Endodermal cell (in vitro differentiated cells): ENCODE measurements around the gene TRMT44. TPM values are rescaled to one million over a fixed set of nuclear protein-coding genes. Genes with fewer than 3 reads are reported as not detected.
"Not testable (repeated sequence)": the region's sequence is repeated elsewhere in the genome, so short reads cannot be mapped to it uniquely, and the experiment has no call there.

Source experiments
- DNase-seq: peaks from one replicate; pipeline ENCODE4 v3.0.0-alpha.2; 2017
- H3K27ac ChIP-seq: 2 replicates; pipeline ENCODE4 v1.5.1; 2013; ENCODE audit warnings: mild to moderate bottlenecking, low read depth, low read length, moderate library complexity
- H3K27me3 ChIP-seq: 2 replicates; pipeline ENCODE4 v1.6.1; 2013; ENCODE audit warnings: mild to moderate bottlenecking, low read length, moderate library complexity; ENCODE audit not compliant: insufficient read depth, control insufficient read depth, poor library complexity, severe bottlenecking
- H3K36me3 ChIP-seq: 2 replicates; pipeline ENCODE4 v1.7.0; 2013; ENCODE audit warnings: mild to moderate bottlenecking, low read length, moderate library complexity; ENCODE audit not compliant: control insufficient read depth, insufficient read depth
- H3K4me1 ChIP-seq: one replicate; pipeline ENCODE4 v1.7.0; 2013; ENCODE audit warnings: low read length; ENCODE audit not compliant: control insufficient read depth, insufficient read depth
- H3K4me3 ChIP-seq: 2 replicates; pipeline ENCODE4 v1.5.1; 2013; ENCODE audit warnings: mild to moderate bottlenecking, low read length, moderate library complexity
- H3K9ac ChIP-seq: 2 replicates; pipeline ENCODE4 v1.6.1; 2013; ENCODE audit warnings: mild to moderate bottlenecking, low read length, moderate library complexity; ENCODE audit not compliant: poor library complexity, severe bottlenecking; ENCODE audit errors: extremely low read depth
- H3K9me3 ChIP-seq: 2 replicates; pipeline ENCODE4 v1.6.1; 2013; ENCODE audit warnings: mild to moderate bottlenecking, low read length, moderate library complexity; ENCODE audit not compliant: control insufficient read depth
- H3K27ac Mint-ChIP-seq: 2 replicates; pipeline ENCODE4 v1.8.0; 2020; ENCODE audit warnings: mixed read lengths
- H3K27me3 Mint-ChIP-seq: 2 replicates; pipeline ENCODE4 v1.8.0; 2021; ENCODE audit warnings: mild to moderate bottlenecking, mixed read lengths; ENCODE audit not compliant: insufficient read depth
- H3K36me3 Mint-ChIP-seq: 2 replicates; pipeline ENCODE4 v1.8.0; 2020; ENCODE audit warnings: low read depth, mixed read lengths
- H3K4me1 Mint-ChIP-seq: 2 replicates; pipeline ENCODE4 v1.8.0; 2020; ENCODE audit warnings: mixed read lengths
- H3K4me3 Mint-ChIP-seq: 2 replicates; pipeline ENCODE4 v1.8.0; 2020; ENCODE audit warnings: mild to moderate bottlenecking, moderate library complexity, mixed read lengths
- H3K9me3 Mint-ChIP-seq: 2 replicates; pipeline ENCODE4 v1.8.0; 2020; ENCODE audit warnings: mild to moderate bottlenecking, mixed read lengths
- CTCF ChIP-seq: fragments of 200-600 bp; sonication (generic); conservative IDR thresholded peaks from 2 replicates; pipeline ENCODE4 v1.5.0; 2021; ENCODE audit warnings: antibody characterized with exemption, mild to moderate bottlenecking
- WGBS, 2 experiments: methylation state at CpG; one replicate each; pipeline versions ENCODE4 v1.1.5 to v1.1.7; 2013; ENCODE audit warnings: missing lambda C conversion rate in 2 of 2, mixed read lengths in 1 of 2; ENCODE audit not compliant: insufficient coverage in 1 of 2, insufficient read length in 1 of 2; 5-methylcytosine and 5-hydroxymethylcytosine counted together
- total RNA-seq, 2 donors: library from RNA; stranded (reverse); fragmentation: NEBNext Ultra II Directional in 1 of 2; extraction: Animal tissue kit (Norgen Biotek cat#: 25700) in 1 of 2; gene quantifications; 2 replicates in 1 of 2; 3 replicates in 1 of 2; pipeline ENCODE4 v1.2.1, GENCODE V29; 2021

Gene TRMT44
- total RNA-seq, 2 donors from 2014 or later: 45.9 to 114 TPM

GRCh38 chr4:8478371-8478770 lies 37.8 kb downstream of the TRMT44 start:
- Histone ChIP-seq H3K4me1 (peaks cover 9% of the 10 kb centered on the region), H3K4me3 (no peak overlapping the region), H3K36me3 (peaks cover 21% of the 10 kb centered on the region), H3K9me3 (no peaks in the 10 kb centered on the region), H3K9ac (no peak overlapping the region), H3K27me3 (no peaks in the 10 kb centered on the region), H3K27ac (peak overlapping the region; percentile 24)
- no peak overlapping the region for H3K27ac Mint-ChIP-seq
- no peaks in the 10 kb centered on the region for H3K9me3 Mint-ChIP-seq
- 89 to 94% methylated on average over 5 to 9 of the region's 9 CpGs for WGBS, 2 experiments
- TF ChIP-seq CTCF: no peak
- DNase-seq: peak; percentile 46
- peaks cover 18% of the 10 kb centered on the region for H3K36me3 Mint-ChIP-seq
- H3K4me3 Mint-ChIP-seq: no peak overlapping the region
- no peaks in the 10 kb centered on the region for H3K27me3 Mint-ChIP-seq
- H3K4me1 Mint-ChIP-seq: peaks cover 35% of the 10 kb centered on the region

- peak; percentile 52 for DNase-seq
- no peaks in the 10 kb centered on the region for H3K9me3 ChIP-seq
Observed at GRCh38 chr4:8478801-8479744, 38.5 kb downstream of the TRMT44 start.

DNA sequence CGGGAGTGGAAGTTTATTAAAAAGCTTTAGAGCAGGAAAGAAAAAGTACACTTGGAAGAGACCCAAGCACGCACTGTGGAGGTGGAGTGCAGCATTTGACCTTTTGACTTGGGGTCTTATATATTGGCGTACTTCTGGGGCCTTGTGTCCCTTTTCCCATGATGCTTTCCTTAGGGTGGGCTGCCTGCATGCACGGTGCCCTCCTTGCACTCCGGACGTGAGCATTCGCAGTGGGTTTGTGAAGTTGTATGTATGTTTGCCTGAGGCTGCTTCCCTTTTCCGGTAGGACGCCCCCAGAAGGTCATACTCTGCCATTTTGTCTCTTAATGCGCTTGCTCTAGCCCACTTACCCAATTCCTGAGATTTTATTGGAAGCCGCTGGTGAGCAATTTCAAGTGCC lies 39.6 kb downstream of the TRMT44 start:
- DNase-seq: no peak
- H3K27ac Mint-ChIP-seq: no peak overlapping the region
- H3K36me3 ChIP-seq: peaks cover 19% of the 10 kb centered on the region
- H3K27ac ChIP-seq: no peak overlapping the region
- H3K4me1 Mint-ChIP-seq: peaks cover 50% of the 10 kb centered on the region
- H3K36me3 Mint-ChIP-seq: peaks cover 25% of the 10 kb centered on the region
- H3K9me3 Mint-ChIP-seq: peaks cover 9% of the 10 kb centered on the region
- peak overlapping the region; percentile 7 for H3K4me3 Mint-ChIP-seq
- no peak for TF ChIP-seq CTCF
- peaks cover 9% of the 10 kb centered on the region for H3K4me1 ChIP-seq
- H3K27me3 Mint-ChIP-seq: no peaks in the 10 kb centered on the region
- H3K4me3 ChIP-seq: no peak overlapping the region
- H3K9me3 ChIP-seq: no peaks in the 10 kb centered on the region
- H3K9ac ChIP-seq: no peak overlapping the region
- H3K27me3 ChIP-seq: no peaks in the 10 kb centered on the region
- whole genome bisulfite sequencing, 2 experiments: 95 to 97% methylated on average over 8 to 11 of the region's 11 CpGs

More at GRCh38 chr4:8478801-8479744, 38.5 kb downstream of the TRMT44 start:
- 94 to 95% methylated on average over 15 to 24 of the region's 24 CpGs for WGBS, 2 experiments
- H3K27ac ChIP-seq: peak overlapping the region; percentile 42
- no peaks in the 10 kb centered on the region for H3K27me3 ChIP-seq
- peaks cover 19% of the 10 kb centered on the region for H3K36me3 ChIP-seq
- Mint-ChIP-seq H3K27me3 (no peaks in the 10 kb centered on the region), H3K27ac (peak overlapping the region; percentile 11), H3K4me3 (no peak overlapping the region), H3K36me3 (peaks cover 17% of the 10 kb centered on the region), H3K4me1 (peaks cover 42% of the 10 kb centered on the region), H3K9me3 (no peaks in the 10 kb centered on the region)
- TF ChIP-seq CTCF: no peak
- no peak overlapping the region for H3K4me3 ChIP-seq
- H3K9ac ChIP-seq: no peak overlapping the region
- H3K4me1 ChIP-seq: peaks cover 9% of the 10 kb centered on the region

GRCh38 chr4:8486643-8487042 lies 46.1 kb downstream of the TRMT44 start:
- peaks cover 37% of the 10 kb centered on the region for H3K4me1 Mint-ChIP-seq
- not testable (repeated sequence) for H3K27me3 Mint-ChIP-seq
- 55 to 100% methylated on average over 4 to 7 of the region's 9 CpGs for WGBS, 2 experiments

More at GRCh38 chr4:8486643-8487042, 46.1 kb downstream of the TRMT44 start:
- peaks cover 66% of the 10 kb centered on the region for H3K9me3 Mint-ChIP-seq
- H3K27ac Mint-ChIP-seq: peak overlapping the region; percentile 62
- H3K4me3 ChIP-seq, H3K4me3 Mint-ChIP-seq, H3K9ac ChIP-seq, H3K4me1 ChIP-seq, H3K27me3 ChIP-seq, H3K27ac ChIP-seq: not testable (repeated sequence)
- DNase-seq: peak; percentile 42
- H3K9me3 ChIP-seq: peaks cover 35% of the 10 kb centered on the region
- H3K36me3 Mint-ChIP-seq: peaks cover 54% of the 10 kb centered on the region
- H3K36me3 ChIP-seq: peaks cover 15% of the 10 kb centered on the region
